Esophagus squamous epithelium (tissue), 5 donors: ENCODE measurements around the gene PFDN2. TPM values are rescaled to one million over a fixed set of nuclear protein-coding genes. Genes with fewer than 3 reads are reported as not detected.

Experiments
- DNase-seq: peaks from one replicate; lab custom pipeline; 2025; lab: John Stamatoyannopoulos, UW
- H3K27ac ChIP-seq, 4 donors: fragments of 200-600 bp; sonication (generic); one replicate each; pipeline ENCODE4 v1.5.1; 2016 to 2019; ENCODE audit warnings: mild to moderate bottlenecking in 1 of 4
- H3K27me3 ChIP-seq, 4 donors: fragments of 200-600 bp; sonication (generic); 1 replicate in 3 of 4; 2 replicates in 1 of 4; pipeline versions ENCODE4 v1.5.1 to v1.6.0; 2017 to 2021; ENCODE audit warnings: antibody characterized with exemption in 1 of 4
- H3K36me3 ChIP-seq, 3 donors: fragments of 200-600 bp; sonication (generic); one replicate each; pipeline ENCODE4 v1.5.1; 2016 to 2019
- H3K4me1 ChIP-seq, 3 donors: fragments of 200-600 bp; sonication (generic); one replicate each; pipeline ENCODE4 v1.5.1; 2017 to 2019
- H3K4me3 ChIP-seq, 4 donors: fragments of 200-600 bp; sonication (generic); 1 replicate in 3 of 4; 2 replicates in 1 of 4; pipeline ENCODE4 v1.5.1; 2016 to 2019; ENCODE audit warnings: mild to moderate bottlenecking in 2 of 4, moderate library complexity in 1 of 4
- H3K9me3 ChIP-seq, 3 donors: fragments of 200-600 bp; sonication (generic); one replicate each; pipeline ENCODE4 v1.5.1; 2016 to 2019
- POLR2A ChIP-seq, 4 donors: fragments of 450-650 bp; IDR thresholded peaks; one replicate each; pipeline ENCODE4 v1.6.1; 2017; ENCODE audit warnings: antibody characterized with exemption in 4 of 4, mild to moderate bottlenecking in 4 of 4, moderate library complexity in 3 of 4
- WGBS, 2 donors: methylation state at CpG; one replicate each; pipeline ENCODE4 v1.1.5; 2018; 5-methylcytosine and 5-hydroxymethylcytosine counted together
- intact Hi-C: fragments of 100-400 bp; cut with DNase I; formaldehyde crosslinking; loops from one replicate; pipeline ENCODE4 v1.15.0; 2022
- total RNA-seq, 4 donors: library from RNA; depleted of rRNA; stranded (reverse); fragments of >200 nt; gene quantifications; one replicate each; pipeline ENCODE4 v1.1.0, GENCODE V29; 2016
- TF ChIP-seq, protein P1 (sequence below), 6 experiments: fragments of 450-650 bp in 4 of 6; fragments of 200-600 bp in 2 of 6; sonication (generic) in 2 of 6; IDR thresholded peaks; one replicate each; pipeline ENCODE4 v1.5.1; 2016 to 2019; ENCODE audit warnings: antibody characterized with exemption in 6 of 6, mild to moderate bottlenecking in 4 of 6, moderate library complexity in 4 of 6
- donor health status: DM: yes; HTN: yes; CAD: no.

The PFDN2 gene
- total RNA-seq, 4 donors from 2014 or later, result 27.0 to 59.2 (median 45.3) TPM

DNA sequence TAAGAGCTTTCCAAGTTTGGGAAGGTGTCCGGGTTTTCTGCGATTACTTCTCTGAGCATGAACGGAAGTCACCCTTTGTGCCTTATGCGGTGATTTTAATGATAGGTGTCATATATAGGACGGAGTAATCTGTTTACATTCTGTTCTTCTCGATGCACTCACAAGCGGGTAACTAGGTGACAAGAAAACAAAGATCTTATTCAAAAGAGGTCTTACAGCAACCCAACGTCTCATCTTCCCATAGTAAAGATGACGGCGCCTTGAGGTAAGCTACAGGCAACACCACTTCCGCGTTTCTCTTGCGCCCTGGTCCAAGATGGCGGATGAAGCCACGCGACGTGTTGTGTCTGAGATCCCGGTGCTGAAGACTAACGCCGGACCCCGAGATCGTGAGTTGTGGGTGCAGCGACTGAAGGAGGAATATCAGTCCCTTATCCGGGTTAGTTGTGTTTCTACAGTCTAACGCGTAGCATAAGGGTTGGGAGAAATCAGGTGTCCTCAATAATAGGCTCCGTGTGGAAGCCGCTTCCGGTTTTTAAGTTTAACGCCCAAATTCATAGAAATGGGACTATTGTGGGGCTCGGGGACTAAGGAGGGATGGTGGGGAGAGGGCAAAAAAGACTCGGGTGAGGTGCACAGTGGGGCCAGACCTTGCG lies 36.0 kb upstream of the PFDN2 start, which contains the start of gene UFC1:
TSS of gene UFC1 (plus strand) at position 297 of the 656 bp plus-strand sequence. CDS start at position 317, 20 bp downstream.
- no peaks in the 10 kb centered on the region for H3K9me3 ChIP-seq
- H3K36me3 ChIP-seq, result peaks cover 0 to 21% (median 8%) of the 10 kb centered on the region in 3 donors
- 0 to 1% methylated on average over 25 to 32 of the region's 33 CpGs for WGBS, 2 donors
- intact Hi-C loops, result no loop called here
- H3K4me3 ChIP-seq, result peak within 1 kb of the TSS; percentile 55 to 84 (median 72)
- peak; percentile 54 for DNase-seq
- peak within 1 kb of the TSS; percentile 94 to 97 (median 94) for H3K27ac ChIP-seq
- H3K27me3 ChIP-seq, result no peaks in the 10 kb centered on the region
- peaks cover 7 to 35% (median 10%) of the 10 kb centered on the region in 3 donors for H3K4me1 ChIP-seq
- peak in 1 of 4 donors; percentile 38 for TF ChIP-seq POLR2A (IDR thresholded peaks at IDR 0.05)
- TF ChIP-seq, protein P1, sequence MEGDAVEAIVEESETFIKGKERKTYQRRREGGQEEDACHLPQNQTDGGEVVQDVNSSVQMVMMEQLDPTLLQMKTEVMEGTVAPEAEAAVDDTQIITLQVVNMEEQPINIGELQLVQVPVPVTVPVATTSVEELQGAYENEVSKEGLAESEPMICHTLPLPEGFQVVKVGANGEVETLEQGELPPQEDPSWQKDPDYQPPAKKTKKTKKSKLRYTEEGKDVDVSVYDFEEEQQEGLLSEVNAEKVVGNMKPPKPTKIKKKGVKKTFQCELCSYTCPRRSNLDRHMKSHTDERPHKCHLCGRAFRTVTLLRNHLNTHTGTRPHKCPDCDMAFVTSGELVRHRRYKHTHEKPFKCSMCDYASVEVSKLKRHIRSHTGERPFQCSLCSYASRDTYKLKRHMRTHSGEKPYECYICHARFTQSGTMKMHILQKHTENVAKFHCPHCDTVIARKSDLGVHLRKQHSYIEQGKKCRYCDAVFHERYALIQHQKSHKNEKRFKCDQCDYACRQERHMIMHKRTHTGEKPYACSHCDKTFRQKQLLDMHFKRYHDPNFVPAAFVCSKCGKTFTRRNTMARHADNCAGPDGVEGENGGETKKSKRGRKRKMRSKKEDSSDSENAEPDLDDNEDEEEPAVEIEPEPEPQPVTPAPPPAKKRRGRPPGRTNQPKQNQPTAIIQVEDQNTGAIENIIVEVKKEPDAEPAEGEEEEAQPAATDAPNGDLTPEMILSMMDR (IDR thresholded peaks at IDR 0.05), result peak in 2 of 6 experiments; percentile 4 to 19

DNA sequence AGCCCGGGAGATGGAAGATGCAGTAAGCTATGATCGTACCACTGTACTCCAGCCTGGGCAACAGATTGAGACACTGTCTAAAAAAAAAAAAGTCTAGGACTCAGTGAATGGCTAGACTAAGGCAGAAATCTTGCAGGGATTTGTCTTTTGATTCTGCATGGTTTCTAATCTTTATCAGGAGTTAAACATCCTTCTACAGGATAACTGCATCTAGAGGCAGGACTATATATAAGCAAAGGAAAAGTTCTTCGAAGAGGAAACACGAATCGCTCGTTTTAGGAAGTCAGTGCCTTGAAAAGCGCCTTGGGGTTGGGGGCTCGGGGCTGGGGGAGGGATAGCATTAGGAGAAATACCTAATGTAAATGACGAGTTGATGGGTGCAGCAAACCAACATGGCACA lies 35.3 kb upstream of the PFDN2 start:
- Histone ChIP-seq H3K9me3 (no peaks in the 10 kb centered on the region), H3K4me1 (peaks cover 7 to 29% (median 8%) of the 10 kb centered on the region in 3 donors), H3K4me3 (peak overlapping the region; percentile 55 to 84 (median 72)), H3K27ac (peak overlapping the region; percentile 94 to 97 (median 94)), H3K27me3 (no peaks in the 10 kb centered on the region), H3K36me3 (peaks cover 0 to 16% (median 6%) of the 10 kb centered on the region in 3 donors)
- no peak for DNase-seq
- intact Hi-C loops, result no loop called here
- no peak for TF ChIP-seq POLR2A (IDR thresholded peaks at IDR 0.05)
- TF ChIP-seq, protein P1 (IDR thresholded peaks at IDR 0.05), result no peak
- 22 to 24% methylated on average over 9 of the region's 9 CpGs for WGBS, 2 donors

DNA sequence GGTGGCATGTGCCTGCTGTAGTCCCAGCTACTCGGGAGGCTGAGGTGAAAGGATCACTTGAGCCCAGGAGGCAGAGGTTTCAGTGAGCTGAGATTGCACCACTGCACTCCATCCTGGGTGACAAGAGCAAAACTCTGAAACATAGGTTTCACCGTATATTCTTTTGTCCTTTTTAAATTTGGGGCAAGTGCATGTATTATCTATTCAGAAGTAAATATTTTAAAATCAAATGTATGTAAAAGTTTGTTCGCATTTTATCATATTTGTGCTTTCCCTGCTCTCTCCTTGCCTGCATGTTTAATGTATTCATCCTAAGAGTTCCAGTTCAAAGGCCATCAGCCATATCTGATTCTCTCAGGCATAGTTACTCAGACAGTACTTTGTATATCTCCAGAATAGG lies 28.0 kb upstream of the PFDN2 start:
- no peak overlapping the region for H3K27ac ChIP-seq
- H3K9me3 ChIP-seq, result no peaks in the 10 kb centered on the region
- no peaks in the 10 kb centered on the region for H3K36me3 ChIP-seq
- DNase-seq, result no peak
- H3K4me1 ChIP-seq, result no peaks in the 10 kb centered on the region
- H3K4me3 ChIP-seq, result no peak overlapping the region
- 73 to 74% methylated on average over 3 of the region's 3 CpGs for WGBS, 2 donors
- no peaks in the 10 kb centered on the region for H3K27me3 ChIP-seq
- intact Hi-C loops, result no loop called here
- TF ChIP-seq, protein P1 (IDR thresholded peaks at IDR 0.05), result no peak
- no peak for TF ChIP-seq POLR2A (IDR thresholded peaks at IDR 0.05)

DNA sequence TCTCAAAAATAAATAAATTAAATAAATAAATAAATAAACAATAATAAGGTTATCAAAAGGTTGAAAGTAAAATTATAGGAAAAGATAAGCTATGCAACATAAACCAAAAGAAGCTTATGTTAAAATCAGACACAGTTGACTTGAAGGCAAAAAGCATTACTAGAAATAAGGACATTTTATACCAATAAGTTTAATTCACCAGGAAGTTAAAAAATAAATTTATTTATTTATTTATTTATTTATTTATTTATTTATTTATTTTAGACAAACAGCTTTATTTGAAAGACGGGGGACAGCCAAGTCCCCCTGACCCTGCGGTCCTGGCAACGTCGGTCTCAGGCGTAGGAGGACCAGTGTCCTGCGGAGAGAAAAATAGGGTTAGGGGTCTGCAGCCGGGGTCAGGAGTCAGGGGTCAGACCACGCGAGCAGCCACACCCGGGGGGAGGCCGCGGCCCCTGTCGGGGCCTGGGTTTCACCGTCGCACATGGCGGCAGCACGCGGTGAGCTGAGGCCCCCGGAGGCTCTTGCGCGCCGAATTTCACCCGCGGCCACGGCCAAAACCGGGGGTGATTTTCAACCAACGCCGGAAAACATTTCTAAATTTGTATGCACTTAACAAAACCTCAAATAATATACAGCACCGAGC lies 23.0 kb upstream of the PFDN2 start:
- no peak for TF ChIP-seq POLR2A (IDR thresholded peaks at IDR 0.05)
- TF ChIP-seq, protein P1 (IDR thresholded peaks at IDR 0.05), result no peak
- Histone ChIP-seq H3K9me3 (no peaks in the 10 kb centered on the region), H3K36me3 (no peaks in the 10 kb centered on the region), H3K27ac (no peak overlapping the region), H3K27me3 (no peaks in the 10 kb centered on the region), H3K4me3 (no peak overlapping the region), H3K4me1 (peaks cover 0 to 5% (median 0%) of the 10 kb centered on the region in 3 donors)
- WGBS, 2 donors, result 93 to 95% methylated on average over 16 to 29 of the region's 29 CpGs
- no peak for DNase-seq
- intact Hi-C loops, result no loop called here

DNA sequence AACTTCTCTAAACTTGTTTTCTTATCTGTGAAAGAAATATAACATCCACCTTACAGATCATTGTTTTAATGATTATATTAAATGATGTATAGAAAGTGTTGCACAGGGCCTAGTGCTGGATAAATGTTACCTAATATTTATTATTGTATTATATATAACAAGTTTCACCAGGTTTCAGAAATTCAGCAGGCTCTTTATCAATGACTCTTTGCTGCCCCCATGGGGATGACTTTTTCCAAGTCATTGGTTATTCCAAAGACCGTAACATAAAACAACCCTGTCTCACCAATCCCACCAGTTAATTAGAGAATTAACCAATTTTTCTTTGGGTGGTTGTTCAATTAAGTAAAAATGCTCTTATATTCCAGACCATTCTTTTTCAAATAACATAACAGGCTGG lies 21.9 kb upstream of the PFDN2 start:
- H3K4me1 ChIP-seq, result peaks cover 0 to 6% (median 0%) of the 10 kb centered on the region in 3 donors
- no peak overlapping the region for H3K4me3 ChIP-seq
- no peaks in the 10 kb centered on the region for H3K27me3 ChIP-seq
- TF ChIP-seq, protein P1 (IDR thresholded peaks at IDR 0.05), result peak in 5 of 6 experiments; percentile 32 to 56 (median 45)
- TF ChIP-seq POLR2A (IDR thresholded peaks at IDR 0.05), result no peak
- intact Hi-C loops, result loop anchor here (10.0 kb wide), 1 partner anchor 305 kb away; no protein-coding TSS in a partner anchor
- H3K27ac ChIP-seq, result no peak overlapping the region
- WGBS, 2 donors, result 26 to 35% methylated on average over 1 of the region's 1 CpG
- no peaks in the 10 kb centered on the region for H3K9me3 ChIP-seq
- no peaks in the 10 kb centered on the region for H3K36me3 ChIP-seq
- DNase-seq, result no peak
